PC-9 (cell line): ENCODE data around the gene PTTG2. TPM values are rescaled to one million over a fixed set of nuclear protein-coding genes. Genes with fewer than 3 reads are reported as not detected.
A peak's percentile ranks its signal among the peaks of the same experiment; 100 is the strongest.

Experiments used
- BruUV-seq: library from RNA; stranded (reverse); fragments of 400-500 nt; replicated peaks from 2 replicates; lab custom pipeline; 2021; lab: Mats Ljungman, UMichigan
- CTCF ChIA-PET: fragments of 300-600 bp; sonication (Branson Sonifier 250); formaldehyde crosslinking; loops from one replicate; lab custom pipeline; 2022; ENCODE audit warnings: antibody characterized with exemption; lab: Charles Lee
- POLR2A ChIA-PET: fragments of 300-600 bp; sonication (Branson Sonifier 250); formaldehyde crosslinking; loops from one replicate; lab custom pipeline; 2022; ENCODE audit warnings: antibody characterized with exemption; ENCODE audit not compliant: unreplicated experiment; lab: Charles Lee
- DNase-seq, 2 experiments: peaks; one replicate each; pipeline versions ENCODE4 v3.0.0 to v3.0.0-alpha.2; 2015 to 2022; ENCODE audit warnings: mixed read lengths in 1 of 2
- H2AFZ ChIP-seq: fragments of 200-600 bp; sonication (generic); 2 replicates; pipeline ENCODE4 v1.8.1; 2017; ENCODE audit warnings: antibody characterized with exemption
- H3F3A ChIP-seq: fragments of 200-600 bp; sonication (generic); 2 replicates; pipeline ENCODE4 v1.8.1; 2017; ENCODE audit warnings: antibody characterized with exemption, mild to moderate bottlenecking, low read depth; ENCODE audit not compliant: insufficient read depth
- H3K27ac ChIP-seq: fragments of 200-600 bp; sonication (generic); 2 replicates; pipeline ENCODE4 v1.6.1; 2016; ENCODE audit warnings: mixed run types
- H3K27me3 ChIP-seq: fragments of 200-600 bp; sonication (generic); 2 replicates; pipeline ENCODE4 v1.6.1; 2016; ENCODE audit warnings: low read depth, mixed run types; ENCODE audit not compliant: insufficient read depth
- H3K36me3 ChIP-seq: fragments of 200-600 bp; sonication (generic); 2 replicates; pipeline ENCODE4 v1.6.1; 2016; ENCODE audit warnings: low read depth, mixed run types
- H3K4me1 ChIP-seq: fragments of 200-600 bp; sonication (generic); replicated peaks from 2 replicates; pipeline ENCODE4 v1.6.1; 2016; ENCODE audit warnings: mixed run types; ENCODE audit not compliant: insufficient read depth
- H3K4me2 ChIP-seq: fragments of 200-600 bp; sonication (generic); 2 replicates; pipeline ENCODE4 v1.6.1; 2017; ENCODE audit warnings: mixed run types
- H3K4me3 ChIP-seq: fragments of 200-600 bp; sonication (generic); 2 replicates; pipeline ENCODE4 v1.6.1; 2016; ENCODE audit warnings: mixed run types
- H3K79me2 ChIP-seq: fragments of 200-600 bp; sonication (generic); 2 replicates; pipeline ENCODE4 v1.6.1; 2017; ENCODE audit warnings: low read depth, mixed run types
- H3K9me2 ChIP-seq: fragments of 200-600 bp; sonication (generic); 2 replicates; pipeline ENCODE4 v1.8.1; 2017; ENCODE audit warnings: mild to moderate bottlenecking; ENCODE audit not compliant: insufficient read depth
- H3K9me3 ChIP-seq: fragments of 200-600 bp; sonication (generic); 2 replicates; pipeline ENCODE4 v1.8.1; 2016; ENCODE audit warnings: low read depth; ENCODE audit not compliant: insufficient read depth
- H4K20me1 ChIP-seq: fragments of 200-600 bp; sonication (generic); 2 replicates; pipeline ENCODE4 v1.8.1; 2017; ENCODE audit not compliant: insufficient read depth
- EZH2 ChIP-seq: fragments of 200-600 bp; sonication (generic); IDR thresholded peaks from 2 replicates; pipeline ENCODE4 v1.8.0; 2017; ENCODE audit warnings: antibody characterized with exemption, low read depth
- intact Hi-C: fragments of 100-400 bp; cut with micrococcal nuclease; formaldehyde crosslinking; loops from one replicate; pipeline ENCODE4 v1.10.0; 2022; ENCODE audit not compliant: unreplicated experiment
- total RNA-seq: library from RNA; stranded (reverse); gene quantifications from 2 replicates; pipeline ENCODE4 v1.2.3, GENCODE V29; 2021
- TF ChIP-seq, protein P1 (sequence below): fragments of 200-600 bp; sonication (generic); conservative IDR thresholded peaks from 2 replicates; pipeline ENCODE4 v1.6.1; 2017; ENCODE audit warnings: mixed run types, antibody characterized with exemption, mild to moderate bottlenecking, moderate library complexity

The PTTG2 gene
- total RNA-seq, 1 experiment from 2014 or later, result 0.55 TPM

DNA sequence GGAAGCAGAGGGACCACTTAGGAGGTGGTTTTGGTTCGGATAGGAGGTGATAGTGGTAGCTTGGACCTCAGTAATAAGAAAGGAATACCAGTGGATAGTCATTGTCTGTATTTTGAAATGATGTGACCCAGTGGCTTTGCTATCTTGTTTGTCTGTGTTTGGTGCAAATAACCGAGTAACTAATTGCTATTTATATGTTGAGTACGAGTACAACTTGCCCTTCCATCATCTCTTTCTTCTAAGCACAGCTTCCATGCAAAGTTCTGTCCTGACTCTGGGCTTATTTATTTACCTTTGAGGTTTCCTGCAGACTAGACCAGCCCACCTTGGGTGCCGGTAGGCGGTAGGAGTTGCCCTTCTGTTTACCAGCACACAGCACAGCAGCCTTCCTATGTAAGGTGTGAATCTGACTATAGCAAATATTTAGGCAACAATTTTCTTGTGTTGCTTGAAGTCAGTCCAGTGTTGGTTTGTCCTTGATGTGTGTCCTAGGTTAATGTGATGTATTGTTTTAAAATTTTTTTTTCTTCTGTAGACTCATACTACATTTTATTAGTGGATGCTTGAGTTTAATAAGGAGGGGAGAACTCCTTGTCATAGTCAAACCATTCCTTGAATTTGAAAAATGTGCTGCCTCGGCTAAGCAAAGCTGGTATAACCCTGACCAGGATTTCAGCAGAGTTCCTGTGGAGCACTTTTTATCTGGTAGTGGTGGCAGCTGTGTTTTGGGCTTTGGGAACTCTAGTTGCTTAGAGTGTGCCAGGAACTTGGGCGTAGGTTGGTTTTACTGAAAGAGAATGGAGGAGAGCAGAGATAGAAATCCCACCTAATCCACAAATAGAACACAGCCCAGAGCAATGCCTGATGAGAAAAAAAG, 21.9 kb downstream of the PTTG2 start:
- Histone ChIP-seq H3K36me3 (no peaks in the 10 kb centered on the region), H3K27me3 (no peaks in the 10 kb centered on the region), H3K4me3 (no peak overlapping the region), H4K20me1 (no peaks in the 10 kb centered on the region), H3K9me2 (no peaks in the 10 kb centered on the region), H3K4me1 (peaks cover 38% of the 10 kb centered on the region), H3K27ac (peak overlapping the region; percentile 38), H3K79me2 (peaks cover 87% of the 10 kb centered on the region), H3K9me3 (no peaks in the 10 kb centered on the region), H3K4me2 (peak overlapping the region; percentile 41), H3F3A (peaks cover 12% of the 10 kb centered on the region), H2AFZ (no peak overlapping the region)
- no peak for TF ChIP-seq EZH2
- TF ChIP-seq, protein P1, sequence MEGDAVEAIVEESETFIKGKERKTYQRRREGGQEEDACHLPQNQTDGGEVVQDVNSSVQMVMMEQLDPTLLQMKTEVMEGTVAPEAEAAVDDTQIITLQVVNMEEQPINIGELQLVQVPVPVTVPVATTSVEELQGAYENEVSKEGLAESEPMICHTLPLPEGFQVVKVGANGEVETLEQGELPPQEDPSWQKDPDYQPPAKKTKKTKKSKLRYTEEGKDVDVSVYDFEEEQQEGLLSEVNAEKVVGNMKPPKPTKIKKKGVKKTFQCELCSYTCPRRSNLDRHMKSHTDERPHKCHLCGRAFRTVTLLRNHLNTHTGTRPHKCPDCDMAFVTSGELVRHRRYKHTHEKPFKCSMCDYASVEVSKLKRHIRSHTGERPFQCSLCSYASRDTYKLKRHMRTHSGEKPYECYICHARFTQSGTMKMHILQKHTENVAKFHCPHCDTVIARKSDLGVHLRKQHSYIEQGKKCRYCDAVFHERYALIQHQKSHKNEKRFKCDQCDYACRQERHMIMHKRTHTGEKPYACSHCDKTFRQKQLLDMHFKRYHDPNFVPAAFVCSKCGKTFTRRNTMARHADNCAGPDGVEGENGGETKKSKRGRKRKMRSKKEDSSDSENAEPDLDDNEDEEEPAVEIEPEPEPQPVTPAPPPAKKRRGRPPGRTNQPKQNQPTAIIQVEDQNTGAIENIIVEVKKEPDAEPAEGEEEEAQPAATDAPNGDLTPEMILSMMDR, result no peak
- ChIA-PET CTCF (no interaction called here), POLR2A (no interaction called here)
- BruUV-seq, result no TSS peak
- intact Hi-C loops, result loop anchor here (10.0 kb wide), 1 partner anchor 527 kb away; a partner anchor contains a TSS
- DNase-seq, result peak in 1 of 2 experiments; percentile 63

- CTCF ChIA-PET, result no interaction called here
- Histone ChIP-seq H2AFZ (no peak overlapping the region), H3K79me2 (peaks cover 94% of the 10 kb centered on the region), H3K4me1 (peaks cover 42% of the 10 kb centered on the region), H3K9me3 (no peaks in the 10 kb centered on the region), H3F3A (peaks cover 12% of the 10 kb centered on the region), H3K27me3 (no peaks in the 10 kb centered on the region), H3K36me3 (no peaks in the 10 kb centered on the region), H3K4me3 (no peak overlapping the region), H4K20me1 (no peaks in the 10 kb centered on the region), H3K4me2 (peak overlapping the region; percentile 25; the same call in 1 of the 2 replicates), H3K27ac (peak overlapping the region; percentile 38), H3K9me2 (no peaks in the 10 kb centered on the region)
- no peak for DNase-seq
- no peak for TF ChIP-seq EZH2
- TF ChIP-seq, protein P1, result no peak
- POLR2A ChIA-PET, result no interaction called here
- intact Hi-C loops, result loop anchor here (10.0 kb wide), 1 partner anchor 528 kb away; a partner anchor contains a TSS
- BruUV-seq, result no TSS peak
Measured at GRCh38 chr4:37982736-37983135, 22.5 kb downstream of the PTTG2 start.

GRCh38 chr4:37983951-37984350, 23.8 kb downstream of the PTTG2 start:
- Histone ChIP-seq H3F3A (peaks cover 13% of the 10 kb centered on the region), H3K4me3 (no peak overlapping the region), H3K4me2 (no peak overlapping the region), H4K20me1 (no peaks in the 10 kb centered on the region), H3K27me3 (no peaks in the 10 kb centered on the region), H3K9me3 (no peaks in the 10 kb centered on the region), H3K36me3 (no peaks in the 10 kb centered on the region), H3K27ac (no peak overlapping the region), H3K4me1 (peaks cover 45% of the 10 kb centered on the region), H2AFZ (no peak overlapping the region), H3K79me2 (peaks cover 84% of the 10 kb centered on the region), H3K9me2 (no peaks in the 10 kb centered on the region)
- BruUV-seq, result no TSS peak
- CTCF ChIA-PET, result no interaction called here
- POLR2A ChIA-PET, result interaction anchor here (0.7 kb wide), 1 partner anchor 52 kb away, joined by 9 read pairs; no protein-coding TSS in a partner anchor
- intact Hi-C loops, result loop anchor here (10.0 kb wide), 1 partner anchor 529 kb away; a partner anchor contains a TSS
- DNase-seq, result no peak
- TF ChIP-seq, protein P1, result no peak
- no peak for TF ChIP-seq EZH2
